Gastroesophageal sphincter (tissue), 4 donors: Measurements from ENCODE around the gene ANKK1. TPM values are rescaled to one million over a fixed set of nuclear protein-coding genes. Genes with fewer than 3 reads are reported as not detected.

Experiments used
- ATAC-seq: fragments of 150-250 bp; one replicate; pipeline ENCODE4 v1.9.1; 2016; ENCODE audit warnings: mild to moderate bottlenecking, moderate library complexity
- H3K27ac ChIP-seq, 4 donors: fragments of 200-600 bp; sonication (generic) in 3 of 4; 1 replicate in 3 of 4; 2 replicates in 1 of 4; pipeline ENCODE4 v1.5.1; 2016 to 2019
- H3K27me3 ChIP-seq: fragments of 200-600 bp; sonication (generic); one replicate; pipeline ENCODE4 v1.5.1; 2019
- H3K36me3 ChIP-seq, 2 donors: fragments of 200-600 bp; sonication (generic); one replicate each; pipeline ENCODE4 v1.5.1; 2019; ENCODE audit warnings: control low read depth in 1 of 2
- H3K4me1 ChIP-seq, 3 donors: fragments of 200-600 bp; sonication (generic); 1 replicate in 2 of 3; 2 replicates in 1 of 3; pipeline ENCODE4 v1.5.1; 2016 to 2019; ENCODE audit warnings: control low read depth in 2 of 3
- H3K4me3 ChIP-seq, 2 donors: fragments of 200-600 bp; sonication (generic); one replicate each; pipeline ENCODE4 v1.5.1; 2019; ENCODE audit warnings: mild to moderate bottlenecking in 1 of 2, moderate library complexity in 1 of 2
- H3K9me3 ChIP-seq, 3 donors: fragments of 200-600 bp; sonication (generic); one replicate each; pipeline ENCODE4 v1.5.1; 2017 to 2019; ENCODE audit warnings: control low read depth in 2 of 3
- CTCF ChIP-seq, 4 experiments: fragments of 200-600 bp in 2 of 4; fragments of 450-650 bp in 2 of 4; sonication (generic) in 1 of 4; IDR thresholded peaks; one replicate each; pipeline ENCODE4 v1.5.1; 2017 to 2019; ENCODE audit warnings: antibody characterized with exemption in 4 of 4, mild to moderate bottlenecking in 2 of 4, moderate library complexity in 2 of 4
- EP300 ChIP-seq: sonication (generic); formaldehyde crosslinking; IDR thresholded peaks from one replicate; pipeline ENCODE4 v1.6.1; 2017; ENCODE audit warnings: antibody characterized with exemption, mild to moderate bottlenecking
- POLR2A ChIP-seq, 2 donors: fragments of 450-650 bp; IDR thresholded peaks; one replicate each; pipeline ENCODE4 v1.6.1; 2017; ENCODE audit warnings: antibody characterized with exemption in 2 of 2, mild to moderate bottlenecking in 2 of 2, moderate library complexity in 1 of 2
- POLR2AphosphoS5 ChIP-seq: sonication (generic); formaldehyde crosslinking; IDR thresholded peaks from one replicate; pipeline ENCODE4 v1.6.1; 2017; ENCODE audit warnings: antibody characterized with exemption
- WGBS, 2 donors: methylation state at CpG; one replicate each; pipeline ENCODE4 v1.1.5; 2018; ENCODE audit warnings: low coverage in 1 of 2; 5-methylcytosine and 5-hydroxymethylcytosine counted together
- total RNA-seq, 4 donors: library from RNA; depleted of rRNA; stranded (reverse); fragments of >200 nt; gene quantifications; one replicate each; pipeline ENCODE4 v1.1.0, GENCODE V29; 2016

The ANKK1 gene
- total RNA-seq, 4 donors from 2014 or later = 0.27 TPM; not detected in 2

DNA sequence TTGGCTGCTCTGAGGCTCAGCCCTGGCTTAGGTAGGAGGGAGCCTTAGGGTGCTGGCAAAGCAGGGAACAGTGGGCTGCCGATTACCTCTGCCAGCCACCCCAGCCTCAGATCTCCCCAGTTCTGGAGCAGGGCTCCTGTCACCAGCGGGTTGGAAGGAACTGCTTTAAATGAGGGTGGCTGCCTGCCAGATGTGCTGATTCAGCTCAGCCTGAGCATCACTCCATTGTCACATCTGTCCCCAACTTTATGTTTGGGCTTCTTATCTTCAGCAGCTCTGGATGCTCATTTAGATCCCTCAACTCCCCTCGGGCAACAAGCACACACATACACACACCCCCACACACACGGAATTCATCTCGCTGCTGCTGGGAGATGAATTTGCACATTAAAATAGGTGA, 16.9 kb upstream of the ANKK1 start:
- ATAC-seq = no peak
- Histone ChIP-seq H3K9me3 (no peaks in the 10 kb centered on the region), H3K4me1 (no peaks in the 10 kb centered on the region), H3K36me3 (peaks cover 0 to 45% of the 10 kb centered on the region in 2 donors), H3K27me3 (no peaks in the 10 kb centered on the region), H3K4me3 (no peak overlapping the region), H3K27ac (no peak overlapping the region)
- WGBS, 2 donors = 69 to 100% methylated on average over 1 to 4 of the region's 5 CpGs
- TF ChIP-seq CTCF (IDR thresholded peaks at IDR 0.05) (no peak), EP300 (no peak), POLR2A (IDR thresholded peaks at IDR 0.05) (no peak), POLR2AphosphoS5 (no peak)

- Histone ChIP-seq H3K4me3 (no peak overlapping the region), H3K4me1 (no peaks in the 10 kb centered on the region), H3K27me3 (no peaks in the 10 kb centered on the region), H3K9me3 (no peaks in the 10 kb centered on the region), H3K36me3 (peaks cover 0 to 28% of the 10 kb centered on the region in 2 donors), H3K27ac (no peak overlapping the region)
- TF ChIP-seq POLR2A (IDR thresholded peaks at IDR 0.05) (no peak), POLR2AphosphoS5 (no peak), CTCF (IDR thresholded peaks at IDR 0.05) (no peak), EP300 (no peak)
- 76 to 77% methylated on average over 4 of the region's 4 CpGs for WGBS, 2 donors
- no peak for ATAC-seq
Observed at GRCh38 chr11:113372309-113372708, 15.3 kb upstream of the ANKK1 start.

- no peak for ATAC-seq
- H3K36me3 ChIP-seq = peaks cover 0 to 18% of the 10 kb centered on the region in 2 donors
- H3K4me3 ChIP-seq = no peak overlapping the region
- no peak overlapping the region for H3K27ac ChIP-seq
- TF ChIP-seq POLR2A (IDR thresholded peaks at IDR 0.05) (no peak), CTCF (IDR thresholded peaks at IDR 0.05) (no peak), POLR2AphosphoS5 (no peak)
- H3K27me3 ChIP-seq = no peaks in the 10 kb centered on the region
- H3K9me3 ChIP-seq = no peaks in the 10 kb centered on the region
- WGBS, 2 donors = 56 to 83% methylated on average over 3 of the region's 3 CpGs
- peaks cover 0 to 10% (median 0%) of the 10 kb centered on the region in 3 donors for H3K4me1 ChIP-seq
Observed at GRCh38 chr11:113373306-113373705, 14.3 kb upstream of the ANKK1 start.

- Histone ChIP-seq H3K27ac (no peak overlapping the region), H3K27me3 (no peaks in the 10 kb centered on the region), H3K4me1 (peaks cover 0 to 14% (median 0%) of the 10 kb centered on the region in 3 donors), H3K9me3 (no peaks in the 10 kb centered on the region), H3K4me3 (no peak overlapping the region), H3K36me3 (peaks cover 0 to 10% of the 10 kb centered on the region in 2 donors)
- WGBS, 2 donors = 39 to 77% methylated on average over 5 to 8 of the region's 10 CpGs
- ATAC-seq = no peak
- TF ChIP-seq CTCF (IDR thresholded peaks at IDR 0.05) = no peak
- no peak for TF ChIP-seq EP300
- TF ChIP-seq POLR2AphosphoS5 = no peak
- no peak for TF ChIP-seq POLR2A (IDR thresholded peaks at IDR 0.05)
Observed at GRCh38 chr11:113373981-113374560, 13.5 kb upstream of the ANKK1 start.

DNA sequence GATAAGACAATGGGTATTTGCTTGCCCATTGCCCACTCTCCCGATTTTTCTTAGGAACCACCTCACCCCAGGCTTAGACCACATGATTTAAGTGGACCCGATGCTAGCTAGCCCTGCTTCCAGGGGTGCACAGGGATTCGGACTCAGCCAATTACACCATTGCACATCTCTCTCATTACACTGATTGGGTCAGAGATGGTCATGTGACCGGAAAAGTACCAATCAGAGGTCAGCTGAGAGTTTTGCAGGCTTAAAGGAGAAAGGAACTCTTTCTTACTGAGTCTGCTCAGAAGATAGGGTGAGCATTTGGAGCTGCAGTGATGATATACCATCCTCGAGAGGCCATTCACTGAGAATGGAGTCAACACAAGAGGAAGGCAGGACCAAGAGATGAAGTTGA, 12.2 kb upstream of the ANKK1 start:
- Histone ChIP-seq H3K27me3 (no peaks in the 10 kb centered on the region), H3K36me3 (no peaks in the 10 kb centered on the region), H3K9me3 (no peaks in the 10 kb centered on the region), H3K4me1 (peaks cover 0 to 14% (median 0%) of the 10 kb centered on the region in 3 donors), H3K27ac (no peak overlapping the region), H3K4me3 (no peak overlapping the region)
- no peak for ATAC-seq
- TF ChIP-seq POLR2AphosphoS5 = no peak
- no peak for TF ChIP-seq CTCF (IDR thresholded peaks at IDR 0.05)
- no peak for TF ChIP-seq EP300
- no peak for TF ChIP-seq POLR2A (IDR thresholded peaks at IDR 0.05)
- WGBS, 2 donors = 80 to 89% methylated on average over 1 to 3 of the region's 5 CpGs
